Sigmoid colon (tissue), 7 donors: ENCODE data around the gene PSMB11. TPM values are rescaled to one million over a fixed set of nuclear protein-coding genes. Genes with fewer than 3 reads are reported as not detected.

ENCODE experiments used
- DNase-seq: peaks from one replicate; pipeline ENCODE4 v3.0.0-alpha.2; 2019
- H3K27ac ChIP-seq, 4 donors: fragments of 200-600 bp; sonication (generic); one replicate each; pipeline ENCODE4 v1.5.1; 2016 to 2019; ENCODE audit warnings: mild to moderate bottlenecking in 1 of 4
- H3K27me3 ChIP-seq, 3 donors: fragments of 200-600 bp; sonication (generic); one replicate each; pipeline ENCODE4 v1.5.1; 2019; ENCODE audit warnings: mild to moderate bottlenecking in 1 of 3
- H3K36me3 ChIP-seq, 4 donors: fragments of 200-600 bp; sonication (generic); one replicate each; pipeline ENCODE4 v1.5.1; 2016 to 2019
- H3K4me1 ChIP-seq, 4 donors: fragments of 200-600 bp; sonication (generic); one replicate each; pipeline ENCODE4 v1.5.1; 2017 to 2019
- H3K4me3 ChIP-seq, 4 donors: fragments of 200-600 bp; sonication (generic); one replicate each; pipeline ENCODE4 v1.5.1; 2017 to 2019; ENCODE audit warnings: mild to moderate bottlenecking in 2 of 4, moderate library complexity in 1 of 4
- H3K9me3 ChIP-seq, 4 donors: fragments of 200-600 bp in 3 of 4; sonication (generic) in 3 of 4; one replicate each; pipeline versions ENCODE4 v1.5.1 to v1.6.1; 2013 to 2019
- EP300 ChIP-seq, 4 donors: sonication (generic); formaldehyde crosslinking; IDR thresholded peaks; one replicate each; pipeline ENCODE4 v1.6.1; 2017; ENCODE audit warnings: antibody characterized with exemption in 4 of 4
- POLR2A ChIP-seq, 2 donors: fragments of 450-650 bp; IDR thresholded peaks; one replicate each; pipeline ENCODE4 v1.6.1; 2016; ENCODE audit warnings: antibody characterized with exemption in 2 of 2, mild to moderate bottlenecking in 2 of 2, moderate library complexity in 2 of 2
- POLR2AphosphoS5 ChIP-seq, 4 donors: sonication (generic); formaldehyde crosslinking; IDR thresholded peaks; one replicate each; pipeline ENCODE4 v1.6.1; 2017; ENCODE audit warnings: antibody characterized with exemption in 4 of 4
- WGBS, 2 donors: extraction: QIAGEN DNeasy Blood & Tissue Kit; methylation state at CpG; one replicate each; pipeline ENCODE4 v1.1.7; 2013; 5-methylcytosine and 5-hydroxymethylcytosine counted together
- intact Hi-C: fragments of 100-400 bp; cut with DNase I; formaldehyde crosslinking; loops from one replicate; pipeline ENCODE4 v1.15.1; 2023
- polyA plus RNA-seq, 3 donors: library from polyadenylated mRNA; stranded (reverse); fragments of 200-250 nt; gene quantifications; one replicate each; pipeline ENCODE4 v1.2.3, GENCODE V29; 2013
- total RNA-seq, 4 donors: library from RNA; depleted of rRNA; stranded (reverse); fragments of >200 nt; gene quantifications; one replicate each; pipeline ENCODE4 v1.1.0, GENCODE V29; 2016
- TF ChIP-seq, protein P1 (sequence below), 4 experiments: fragments of 450-650 bp in 3 of 4; fragments of 200-600 bp in 1 of 4; IDR thresholded peaks; one replicate each; pipeline ENCODE4 v1.5.1; 2016 to 2019; ENCODE audit warnings: antibody characterized with exemption in 4 of 4, mild to moderate bottlenecking in 3 of 4, moderate library complexity in 2 of 4
- donor health status: healthy with polysubstance abuse.
- donor health status: Bipolar disorder and iron deficiency.
- donor health status: healthy.

PSMB11 gene
- total and polyA plus RNA-seq, 7 donors, result 0.06 to 0.41 TPM; not detected in 5

- intact Hi-C loops, result loop anchor here (10.0 kb wide), 2 partner anchors 215 to 465 kb away; partner anchors contain the start of genes BCL2L2, PPP1R3E, THTPA and ZFHX2
- no peak for DNase-seq
- Histone ChIP-seq H3K27ac (no peak overlapping the region), H3K4me1 (peaks cover 0 to 31% (median 23%) of the 10 kb centered on the region in 4 donors), H3K36me3 (peaks cover 14 to 85% (median 49%) of the 10 kb centered on the region in 4 donors), H3K27me3 (no peaks in the 10 kb centered on the region), H3K4me3 (no peak overlapping the region), H3K9me3 (no peaks in the 10 kb centered on the region)
- WGBS, 2 donors, result 95 to 96% methylated on average over 12 of the region's 12 CpGs
- TF ChIP-seq, protein P1, sequence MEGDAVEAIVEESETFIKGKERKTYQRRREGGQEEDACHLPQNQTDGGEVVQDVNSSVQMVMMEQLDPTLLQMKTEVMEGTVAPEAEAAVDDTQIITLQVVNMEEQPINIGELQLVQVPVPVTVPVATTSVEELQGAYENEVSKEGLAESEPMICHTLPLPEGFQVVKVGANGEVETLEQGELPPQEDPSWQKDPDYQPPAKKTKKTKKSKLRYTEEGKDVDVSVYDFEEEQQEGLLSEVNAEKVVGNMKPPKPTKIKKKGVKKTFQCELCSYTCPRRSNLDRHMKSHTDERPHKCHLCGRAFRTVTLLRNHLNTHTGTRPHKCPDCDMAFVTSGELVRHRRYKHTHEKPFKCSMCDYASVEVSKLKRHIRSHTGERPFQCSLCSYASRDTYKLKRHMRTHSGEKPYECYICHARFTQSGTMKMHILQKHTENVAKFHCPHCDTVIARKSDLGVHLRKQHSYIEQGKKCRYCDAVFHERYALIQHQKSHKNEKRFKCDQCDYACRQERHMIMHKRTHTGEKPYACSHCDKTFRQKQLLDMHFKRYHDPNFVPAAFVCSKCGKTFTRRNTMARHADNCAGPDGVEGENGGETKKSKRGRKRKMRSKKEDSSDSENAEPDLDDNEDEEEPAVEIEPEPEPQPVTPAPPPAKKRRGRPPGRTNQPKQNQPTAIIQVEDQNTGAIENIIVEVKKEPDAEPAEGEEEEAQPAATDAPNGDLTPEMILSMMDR (IDR thresholded peaks at IDR 0.05), result no peak
- TF ChIP-seq EP300 (IDR thresholded peaks at IDR 0.05) (no peak), POLR2A (IDR thresholded peaks at IDR 0.05) (no peak), POLR2AphosphoS5 (IDR thresholded peaks at IDR 0.05) (no peak)
Measured at GRCh38 chr14:23089498-23090253, 47.7 kb downstream of the PSMB11 start.

GRCh38 chr14:23090254-23090636 is 48.2 kb downstream of the PSMB11 start:
- Histone ChIP-seq H3K27me3 (no peaks in the 10 kb centered on the region), H3K4me3 (no peak overlapping the region), H3K27ac (no peak overlapping the region), H3K4me1 (peaks cover 0 to 31% (median 23%) of the 10 kb centered on the region in 4 donors), H3K9me3 (no peaks in the 10 kb centered on the region), H3K36me3 (peaks cover 14 to 79% (median 43%) of the 10 kb centered on the region in 4 donors)
- DNase-seq, result no peak
- 91 to 92% methylated on average over 4 of the region's 4 CpGs for WGBS, 2 donors
- TF ChIP-seq POLR2A (IDR thresholded peaks at IDR 0.05), result no peak
- TF ChIP-seq, protein P1 (IDR thresholded peaks at IDR 0.05), result no peak
- TF ChIP-seq EP300 (IDR thresholded peaks at IDR 0.05), result no peak
- intact Hi-C loops, result loop anchor here (10.0 kb wide), 2 partner anchors 215 to 465 kb away; partner anchors contain the start of genes BCL2L2, PPP1R3E, THTPA and ZFHX2

DNA sequence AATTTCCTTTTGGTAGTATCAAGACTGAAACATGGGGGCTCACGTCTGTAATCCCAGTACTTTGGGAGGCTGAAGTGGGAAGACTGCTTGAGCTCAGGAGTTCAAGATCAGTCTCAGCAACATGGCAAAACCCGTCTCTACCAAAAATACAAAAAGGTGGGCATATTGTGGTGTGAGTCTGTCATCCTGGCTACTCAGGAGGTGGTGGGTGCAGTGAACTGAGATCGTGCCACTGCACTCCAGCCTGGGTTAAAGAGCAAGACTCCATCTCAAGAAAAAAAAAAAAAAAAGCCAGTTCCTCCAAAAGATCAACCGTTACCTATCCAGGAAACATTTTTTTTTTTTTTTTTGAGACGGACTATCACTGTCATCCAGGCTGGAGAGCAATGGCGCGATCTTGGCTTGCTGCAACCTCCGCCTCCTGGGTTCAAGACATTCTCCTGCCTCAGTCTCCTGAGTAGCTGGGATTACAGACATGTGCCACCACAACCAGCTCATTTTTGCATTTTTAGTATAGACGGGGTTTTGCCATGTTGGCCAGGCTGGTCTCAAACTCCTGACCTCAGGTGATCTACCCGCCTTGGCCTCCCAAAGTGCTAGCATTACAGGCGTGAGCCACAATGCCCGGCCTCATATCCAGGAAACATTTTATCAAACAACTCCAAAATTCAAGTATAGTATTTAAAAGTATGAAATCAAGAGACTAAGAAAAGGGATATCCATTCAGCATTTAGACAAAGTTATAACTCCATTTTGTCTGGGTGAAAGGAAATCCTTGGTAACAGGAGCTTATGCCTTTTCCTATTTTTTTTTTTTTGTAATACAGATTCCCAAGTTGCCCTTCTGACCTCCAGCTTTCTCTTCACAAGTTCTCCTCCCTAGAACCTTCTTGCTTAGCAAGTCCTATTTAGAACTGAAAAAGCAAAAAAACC is 49.5 kb downstream of the PSMB11 start:
- 85 to 89% methylated on average over 12 of the region's 12 CpGs for WGBS, 2 donors
- Histone ChIP-seq H3K4me3 (no peak overlapping the region), H3K36me3 (peaks cover 14 to 66% (median 34%) of the 10 kb centered on the region in 4 donors), H3K9me3 (no peaks in the 10 kb centered on the region), H3K27ac (no peak overlapping the region), H3K4me1 (peaks cover 0 to 37% (median 27%) of the 10 kb centered on the region in 4 donors), H3K27me3 (no peaks in the 10 kb centered on the region)
- intact Hi-C loops, result loop anchor here (10.0 kb wide), 2 partner anchors 213 to 463 kb away; partner anchors contain the start of genes BCL2L2, PPP1R3E, THTPA and ZFHX2
- DNase-seq, result no peak
- TF ChIP-seq EP300 (IDR thresholded peaks at IDR 0.05) (no peak), POLR2A (IDR thresholded peaks at IDR 0.05) (no peak), POLR2AphosphoS5 (IDR thresholded peaks at IDR 0.05) (no peak)
- TF ChIP-seq, protein P1 (IDR thresholded peaks at IDR 0.05), result no peak

DNA sequence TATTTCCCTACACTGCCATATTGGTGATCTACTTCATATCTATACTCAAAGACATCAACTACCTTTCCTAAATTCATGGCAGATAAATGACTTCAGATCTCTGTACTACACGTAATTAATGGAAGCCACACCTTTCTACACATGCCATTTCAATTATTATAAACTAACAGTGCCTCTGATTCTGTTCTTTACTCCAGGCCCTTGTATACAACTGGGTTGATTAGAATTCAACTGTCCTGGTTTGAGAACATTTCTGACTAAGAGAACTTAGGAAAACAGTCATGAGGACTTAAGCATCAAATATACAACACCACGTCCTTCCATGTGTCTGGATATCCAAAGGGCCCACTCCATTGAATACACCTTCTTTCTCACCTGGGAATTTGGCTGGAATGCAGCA is 51.1 kb downstream of the PSMB11 start:
- no peak for DNase-seq
- H3K27me3 ChIP-seq, result no peaks in the 10 kb centered on the region
- peaks cover 0 to 44% (median 38%) of the 10 kb centered on the region in 4 donors for H3K4me1 ChIP-seq
- TF ChIP-seq POLR2AphosphoS5 (IDR thresholded peaks at IDR 0.05) (no peak), EP300 (IDR thresholded peaks at IDR 0.05) (no peak), POLR2A (IDR thresholded peaks at IDR 0.05) (no peak)
- TF ChIP-seq, protein P1 (IDR thresholded peaks at IDR 0.05), result no peak
- H3K36me3 ChIP-seq, result peaks cover 14 to 57% (median 32%) of the 10 kb centered on the region in 4 donors
- H3K9me3 ChIP-seq, result no peaks in the 10 kb centered on the region
- WGBS, 2 donors, result 62 to 78% methylated on average over 2 of the region's 2 CpGs
- H3K27ac ChIP-seq, result no peak overlapping the region
- H3K4me3 ChIP-seq, result no peak overlapping the region
- intact Hi-C loops, result loop anchor here (10.0 kb wide), 2 partner anchors 212 to 462 kb away; partner anchors contain the start of genes BCL2L2, PPP1R3E, THTPA and ZFHX2
